Sigmoid colon (tissue), 4 donors: ENCODE results near the gene CCKAR.
A peak's percentile ranks its signal among the peaks of the same experiment; 100 is the strongest.

Source experiments
- POLR2A ChIP-seq, 2 donors: fragments of 450-650 bp; IDR thresholded peaks; one replicate each; pipeline ENCODE4 v1.6.1; 2016; ENCODE audit warnings: antibody characterized with exemption in 2 of 2, mild to moderate bottlenecking in 2 of 2, moderate library complexity in 2 of 2
- POLR2AphosphoS5 ChIP-seq, 4 donors: sonication (generic); formaldehyde crosslinking; IDR thresholded peaks; one replicate each; pipeline ENCODE4 v1.6.1; 2017; ENCODE audit warnings: antibody characterized with exemption in 4 of 4
- TF ChIP-seq, protein P1 (sequence below), 4 experiments: fragments of 450-650 bp in 3 of 4; fragments of 200-600 bp in 1 of 4; IDR thresholded peaks; one replicate each; pipeline ENCODE4 v1.5.1; 2016 to 2019; ENCODE audit warnings: antibody characterized with exemption in 4 of 4, mild to moderate bottlenecking in 3 of 4, moderate library complexity in 2 of 4

DNA sequence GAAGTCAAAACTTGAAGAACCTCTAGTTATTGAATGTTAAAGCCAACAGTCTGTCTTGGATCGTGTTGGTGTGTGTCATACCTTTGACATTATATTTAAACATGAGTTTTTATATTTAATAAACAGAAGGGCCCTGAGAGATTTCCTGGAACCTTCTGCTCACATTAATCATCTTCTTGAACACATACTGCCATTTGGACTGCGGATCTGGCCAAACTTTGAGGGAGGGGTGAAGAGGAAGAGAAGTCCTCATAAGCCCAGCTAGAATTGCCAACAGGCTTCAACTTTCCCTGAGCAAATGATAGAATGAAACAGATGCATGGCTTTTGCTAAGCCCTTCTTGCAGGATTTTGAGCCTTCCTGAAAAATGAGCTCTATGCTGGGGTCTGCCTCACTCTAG, 27.4 kb downstream of the CCKAR start:
- TF ChIP-seq POLR2AphosphoS5 (IDR thresholded peaks at IDR 0.05) (peak; percentile 46 to 82 (median 61)), POLR2A (IDR thresholded peaks at IDR 0.05) (no peak)
- TF ChIP-seq, protein P1, sequence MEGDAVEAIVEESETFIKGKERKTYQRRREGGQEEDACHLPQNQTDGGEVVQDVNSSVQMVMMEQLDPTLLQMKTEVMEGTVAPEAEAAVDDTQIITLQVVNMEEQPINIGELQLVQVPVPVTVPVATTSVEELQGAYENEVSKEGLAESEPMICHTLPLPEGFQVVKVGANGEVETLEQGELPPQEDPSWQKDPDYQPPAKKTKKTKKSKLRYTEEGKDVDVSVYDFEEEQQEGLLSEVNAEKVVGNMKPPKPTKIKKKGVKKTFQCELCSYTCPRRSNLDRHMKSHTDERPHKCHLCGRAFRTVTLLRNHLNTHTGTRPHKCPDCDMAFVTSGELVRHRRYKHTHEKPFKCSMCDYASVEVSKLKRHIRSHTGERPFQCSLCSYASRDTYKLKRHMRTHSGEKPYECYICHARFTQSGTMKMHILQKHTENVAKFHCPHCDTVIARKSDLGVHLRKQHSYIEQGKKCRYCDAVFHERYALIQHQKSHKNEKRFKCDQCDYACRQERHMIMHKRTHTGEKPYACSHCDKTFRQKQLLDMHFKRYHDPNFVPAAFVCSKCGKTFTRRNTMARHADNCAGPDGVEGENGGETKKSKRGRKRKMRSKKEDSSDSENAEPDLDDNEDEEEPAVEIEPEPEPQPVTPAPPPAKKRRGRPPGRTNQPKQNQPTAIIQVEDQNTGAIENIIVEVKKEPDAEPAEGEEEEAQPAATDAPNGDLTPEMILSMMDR (IDR thresholded peaks at IDR 0.05): no peak
